HS-5 (cell line): ENCODE data around the gene SMTNL2.
"Not testable (repeated sequence)": the region's sequence is repeated elsewhere in the genome, so short reads cannot be mapped to it uniquely, and the experiment has no call there.

ENCODE experiments used
- DNase-seq: peaks from one replicate; pipeline ENCODE4 v3.0.0-alpha.2; 2012; ENCODE audit warnings: low read depth

The SMTNL2 gene

DNA sequence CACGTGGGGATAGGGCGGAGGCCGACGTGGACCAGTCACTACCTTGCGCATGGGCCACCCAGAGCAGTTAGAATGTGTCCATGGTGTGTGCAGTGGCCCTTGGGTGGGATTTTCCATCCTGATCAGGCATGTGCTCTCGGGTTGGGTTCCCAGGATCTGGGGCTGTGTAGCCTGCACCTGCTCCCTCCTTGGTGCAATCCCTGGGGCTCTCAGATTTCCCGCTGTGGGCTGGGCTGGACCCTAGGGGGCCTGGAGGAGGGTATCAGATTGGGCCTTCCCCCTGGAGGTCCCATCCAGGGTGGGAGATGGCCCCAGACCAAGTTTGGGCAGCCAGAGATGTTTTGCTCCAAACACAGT is 1.3 kb downstream of the SMTNL2 start:
- no peak for DNase-seq

DNA sequence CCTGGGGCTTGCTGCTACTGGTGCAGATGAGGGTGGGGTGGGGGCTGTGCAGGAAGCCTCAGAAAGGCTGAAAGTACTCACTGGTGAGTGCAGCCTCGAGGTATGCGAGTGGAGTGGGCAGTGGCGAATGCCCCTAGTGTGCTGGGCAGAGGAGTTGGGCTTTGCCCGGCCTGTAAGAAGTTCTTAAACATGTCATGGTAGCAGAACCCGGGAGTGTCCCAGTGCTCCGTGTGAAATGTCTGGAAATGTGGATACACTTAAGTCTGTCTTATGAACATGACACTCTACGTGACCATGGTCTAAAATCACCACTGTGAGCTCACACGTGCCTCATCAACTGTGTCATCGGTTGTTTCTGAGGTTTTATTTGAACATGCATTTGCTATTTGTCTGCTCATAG is 1.7 kb downstream of the SMTNL2 start:
- no peak for DNase-seq

DNA sequence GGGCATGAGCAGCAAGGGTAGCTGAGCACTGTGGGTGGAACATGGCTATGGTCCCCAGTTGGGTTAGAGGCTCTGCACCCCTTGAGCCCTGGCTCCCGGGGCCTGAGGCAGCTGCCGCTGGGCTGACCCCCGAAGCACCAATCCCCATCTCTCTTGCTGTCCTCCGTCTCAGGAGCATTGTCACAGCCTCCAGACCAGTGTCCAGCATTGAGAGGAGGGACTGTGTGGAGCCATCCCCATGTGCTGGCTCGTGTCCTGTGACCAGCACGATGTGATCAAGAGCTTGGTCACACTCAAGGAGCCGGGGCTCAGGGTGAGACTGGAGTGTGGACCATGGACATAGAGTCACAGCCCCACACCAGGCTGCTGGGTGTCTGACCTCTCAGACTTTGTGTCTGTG is 2.9 kb downstream of the SMTNL2 start:
- DNase-seq = no peak

DNA sequence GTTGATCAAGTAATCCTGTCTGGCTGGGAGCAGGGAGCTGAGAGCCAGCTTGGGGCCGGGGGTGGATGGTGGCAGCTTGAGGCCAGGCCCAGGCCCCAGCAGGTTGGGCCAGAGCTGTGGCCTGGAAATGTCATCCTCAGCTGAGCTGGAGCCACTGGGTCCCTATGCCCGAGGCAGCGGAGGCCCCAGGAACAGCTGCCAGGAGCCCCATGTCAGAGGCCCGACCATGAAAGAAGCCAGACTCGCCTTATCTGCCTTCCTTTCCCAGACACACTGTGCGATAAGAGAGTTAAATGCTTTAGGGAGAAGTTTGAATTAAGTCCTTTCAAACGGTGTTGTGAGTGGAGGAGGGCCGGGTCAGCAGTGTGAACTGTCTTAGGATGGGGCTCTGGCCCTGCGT is 3.5 kb downstream of the SMTNL2 start:
- no peak for DNase-seq

DNA sequence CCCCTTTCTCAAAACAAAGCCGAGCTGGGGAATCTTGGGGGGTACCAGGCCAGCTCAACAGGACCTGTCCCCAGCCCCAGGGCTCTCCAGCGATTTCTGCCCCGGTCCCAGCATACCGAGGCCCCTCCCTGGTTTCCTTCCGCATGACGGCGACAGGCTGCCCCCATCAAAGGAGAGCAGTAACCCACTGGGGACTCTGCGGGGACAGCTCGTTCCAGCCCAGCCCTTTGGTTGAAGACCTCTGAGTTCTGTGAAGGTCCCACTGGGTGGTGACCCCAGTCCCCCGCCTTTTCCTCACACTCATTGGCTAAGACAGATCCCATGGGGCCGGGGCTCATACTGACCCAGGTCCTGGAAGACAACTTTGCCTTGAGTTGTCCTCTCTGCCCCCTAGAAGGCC is 4.1 kb downstream of the SMTNL2 start:
- no peak for DNase-seq

DNA sequence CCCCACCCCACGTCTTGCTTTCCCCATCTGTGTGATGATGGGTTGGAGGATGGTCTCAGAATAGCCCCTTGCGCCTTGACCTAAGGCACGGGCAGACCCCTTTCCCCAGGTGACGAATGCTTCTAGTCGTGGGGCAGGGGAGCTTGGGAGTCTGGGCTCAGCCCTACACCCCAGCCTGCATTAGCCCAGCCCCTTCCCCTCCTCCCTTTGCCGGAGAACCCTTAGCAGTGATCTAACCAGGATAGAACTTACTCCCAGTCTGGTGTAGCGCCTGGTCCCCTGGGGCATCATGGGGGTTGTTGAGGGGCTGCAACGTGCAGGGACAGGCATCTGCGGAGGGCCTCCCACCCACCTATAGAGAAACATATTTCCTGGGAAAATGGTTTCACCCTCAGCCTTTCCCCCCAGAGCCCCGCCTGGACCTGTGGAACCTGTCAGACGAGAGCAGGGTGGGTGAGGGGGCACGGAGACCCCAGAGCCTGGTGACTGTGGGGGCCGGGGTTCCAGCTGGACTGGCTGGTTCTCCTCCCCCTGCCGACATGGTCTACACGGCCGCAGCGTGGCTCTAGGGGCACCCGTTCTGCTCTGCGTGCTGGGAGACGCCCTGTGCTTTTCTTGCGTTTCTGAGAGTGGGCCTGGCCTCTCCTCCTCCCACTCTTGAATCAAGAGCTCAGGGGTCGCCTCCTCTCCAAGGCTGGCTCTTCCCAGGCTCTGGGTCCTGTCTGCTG is 4.7 kb downstream of the SMTNL2 start:
- no peak for DNase-seq

DNA sequence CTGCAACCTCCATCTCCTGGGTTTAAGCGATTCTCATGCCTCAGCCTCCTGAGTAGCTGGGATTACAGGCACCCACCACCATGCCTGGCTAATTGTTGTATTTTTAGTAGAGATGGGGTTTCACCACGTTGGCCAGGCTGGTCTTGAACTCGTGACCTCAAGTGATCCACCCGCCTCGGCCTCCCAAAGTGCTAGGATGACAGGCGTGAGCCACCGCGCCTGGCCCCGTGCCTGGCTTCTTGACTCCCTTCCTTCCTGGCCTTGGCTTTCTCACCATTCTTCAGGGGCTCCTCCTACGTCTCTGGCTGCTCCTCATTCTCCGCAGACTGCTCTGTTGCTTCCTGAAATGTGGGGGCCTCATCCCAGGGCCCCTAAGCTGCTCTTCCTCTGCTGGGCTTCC is 5.7 kb downstream of the SMTNL2 start:
- not testable (repeated sequence) for DNase-seq

DNA sequence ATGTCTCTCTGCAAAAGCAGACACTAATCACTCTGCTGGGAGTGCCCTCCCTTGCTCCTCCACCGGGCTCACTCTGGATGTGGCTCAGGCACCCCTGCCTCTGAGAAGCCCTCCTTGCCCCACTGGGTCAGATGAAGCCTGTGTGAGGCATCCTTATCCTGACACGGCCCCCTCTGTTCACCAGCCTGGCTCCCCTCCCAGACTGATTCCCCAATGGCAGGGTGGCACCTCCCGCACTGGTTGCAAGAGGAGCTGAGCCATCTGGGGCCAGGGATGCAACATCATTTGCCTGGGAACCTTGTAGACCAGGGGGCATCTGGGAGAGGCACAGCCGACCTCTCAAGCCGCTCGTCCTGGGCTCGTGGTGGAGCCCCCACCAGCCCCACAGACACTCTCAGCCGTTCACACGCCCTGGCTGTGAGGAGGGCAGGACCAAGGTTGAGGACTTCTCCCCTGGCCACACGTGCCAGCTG is 6.7 kb downstream of the SMTNL2 start:
- DNase-seq = no peak

DNA sequence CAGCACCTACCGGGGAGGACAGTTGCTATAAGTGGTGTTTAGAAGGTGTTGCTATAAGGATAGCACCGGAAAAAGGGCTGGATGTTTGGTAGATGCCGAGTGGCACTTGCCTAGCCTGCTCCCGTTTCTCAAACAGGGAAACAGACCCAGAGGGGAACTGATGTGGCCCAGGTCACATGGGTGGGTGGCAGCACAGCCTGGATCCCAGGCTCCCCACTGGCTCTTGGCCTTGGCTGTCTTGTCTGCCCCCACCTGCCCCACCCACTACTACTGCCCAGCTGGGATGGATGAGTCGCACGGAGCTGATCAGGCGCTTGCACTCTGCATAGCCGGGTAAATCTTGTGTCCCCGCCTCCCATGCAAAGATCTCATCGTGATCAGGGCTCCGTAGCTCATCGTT is 7.2 kb downstream of the SMTNL2 start:
- DNase-seq = no peak

DNA sequence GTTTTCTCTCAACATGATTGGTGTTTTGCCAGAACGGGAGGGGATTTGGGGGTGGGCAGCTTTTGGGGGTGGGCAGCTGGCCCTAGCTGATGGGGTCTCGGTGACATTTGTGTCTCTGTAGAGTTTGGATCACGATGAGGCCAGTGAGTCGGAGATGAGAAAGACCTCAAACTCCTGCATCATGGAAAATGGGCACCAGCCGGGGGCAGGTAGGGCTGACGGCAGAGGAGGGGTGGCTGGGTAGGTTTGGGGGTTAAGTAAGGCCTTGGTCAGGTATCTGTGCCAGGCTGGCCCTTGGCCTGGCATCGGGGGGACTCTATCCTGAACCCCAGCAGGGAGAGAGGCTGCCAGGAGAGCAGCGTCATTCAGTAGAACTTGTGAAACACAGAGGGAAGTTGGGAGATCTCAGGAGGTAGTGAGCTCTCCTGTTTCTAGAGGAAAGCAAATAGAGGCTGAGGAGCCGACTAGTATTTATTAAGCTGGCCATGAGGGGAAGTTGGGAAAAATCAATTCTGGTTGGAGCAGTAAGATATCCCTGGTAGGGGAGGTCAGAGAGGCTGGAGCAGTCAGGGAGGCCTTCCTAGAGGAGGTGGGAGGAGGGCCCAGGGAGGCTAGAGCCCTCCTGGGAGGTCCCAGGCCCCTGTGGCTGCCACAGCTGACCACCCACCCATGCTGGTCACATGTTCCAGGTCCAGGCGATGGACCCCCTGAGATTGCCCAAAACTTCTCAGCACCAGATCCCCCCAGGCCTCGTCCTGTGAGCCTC is 8.1 kb downstream of the SMTNL2 start:
- no peak for DNase-seq

DNA sequence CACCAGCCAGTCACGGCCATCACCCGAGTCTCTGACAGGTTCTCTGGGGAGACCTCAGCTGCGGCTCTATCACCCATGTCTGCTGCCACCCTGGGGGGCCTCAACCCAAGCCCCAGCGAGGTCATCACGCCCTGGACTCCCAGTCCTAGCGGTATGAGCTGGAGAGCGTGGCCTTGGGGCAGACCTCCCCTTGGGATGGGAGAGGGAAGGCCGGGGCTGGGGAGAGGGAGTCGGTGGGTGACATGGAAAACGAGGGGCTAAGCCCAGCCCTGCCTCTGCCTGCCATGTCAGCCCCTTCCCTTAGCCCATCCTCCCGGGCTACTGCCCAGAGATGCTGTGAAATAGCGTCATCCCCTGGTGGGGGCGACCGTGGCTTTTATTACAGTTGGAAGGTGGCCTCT is 8.7 kb downstream of the SMTNL2 start:
- DNase-seq = no peak

DNA sequence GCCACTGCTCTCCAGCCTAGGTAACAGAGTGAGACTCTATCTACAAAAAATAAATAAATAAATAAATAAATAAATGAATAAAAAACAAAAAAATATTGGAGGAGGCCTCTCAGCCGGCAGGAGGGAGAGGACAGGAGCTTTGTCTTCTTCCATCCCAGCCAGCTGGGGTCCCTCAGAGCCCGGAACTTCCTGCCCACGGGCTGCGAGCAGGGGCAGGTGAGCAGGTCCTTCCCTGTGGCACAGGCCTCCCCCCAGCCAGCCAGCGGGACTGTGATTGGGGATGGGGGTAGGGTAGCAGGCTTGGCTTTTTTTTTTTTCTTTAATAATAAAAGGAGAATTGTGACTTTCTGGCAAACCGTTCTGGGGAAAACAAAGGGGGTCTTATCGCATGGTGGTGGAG is 10.1 kb downstream of the SMTNL2 start:
- DNase-seq = no peak

DNA sequence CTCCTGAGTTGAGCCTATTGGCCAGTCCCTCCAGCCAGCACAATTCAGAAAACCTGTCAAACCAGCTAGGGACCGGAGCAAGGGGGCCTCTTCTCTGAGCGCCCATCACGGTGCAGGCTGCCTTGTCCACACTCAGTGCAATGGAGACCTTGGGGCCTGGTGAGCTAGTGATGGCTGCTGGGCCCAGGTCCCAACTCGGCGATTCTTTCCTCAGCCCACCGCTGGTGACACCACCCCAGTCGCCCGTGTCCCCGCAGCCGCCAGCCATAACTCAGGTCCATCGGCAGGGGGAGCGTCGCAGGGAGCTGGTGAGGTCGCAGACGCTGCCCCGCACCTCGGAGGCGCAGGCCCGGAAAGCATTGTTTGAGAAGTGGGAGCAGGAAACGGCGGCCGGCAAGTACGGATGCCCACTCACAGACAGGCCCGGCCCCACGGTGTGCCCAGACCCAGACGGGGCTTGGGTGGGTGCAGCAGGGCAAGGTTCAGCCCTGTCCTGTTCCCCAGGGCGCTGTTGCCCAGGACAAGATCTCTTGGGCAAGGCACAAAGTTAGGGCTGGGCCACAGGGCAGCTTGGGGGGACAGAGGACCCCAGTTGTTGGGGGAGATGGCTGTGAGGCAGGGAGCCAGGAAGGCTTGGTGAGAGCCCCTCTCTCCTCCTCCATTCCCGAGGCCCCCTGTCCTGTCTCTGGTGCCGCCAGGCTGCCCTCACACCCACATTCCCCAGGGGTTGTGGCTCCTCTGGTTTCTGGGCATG is 10.8 kb downstream of the SMTNL2 start:
- no peak for DNase-seq

DNA sequence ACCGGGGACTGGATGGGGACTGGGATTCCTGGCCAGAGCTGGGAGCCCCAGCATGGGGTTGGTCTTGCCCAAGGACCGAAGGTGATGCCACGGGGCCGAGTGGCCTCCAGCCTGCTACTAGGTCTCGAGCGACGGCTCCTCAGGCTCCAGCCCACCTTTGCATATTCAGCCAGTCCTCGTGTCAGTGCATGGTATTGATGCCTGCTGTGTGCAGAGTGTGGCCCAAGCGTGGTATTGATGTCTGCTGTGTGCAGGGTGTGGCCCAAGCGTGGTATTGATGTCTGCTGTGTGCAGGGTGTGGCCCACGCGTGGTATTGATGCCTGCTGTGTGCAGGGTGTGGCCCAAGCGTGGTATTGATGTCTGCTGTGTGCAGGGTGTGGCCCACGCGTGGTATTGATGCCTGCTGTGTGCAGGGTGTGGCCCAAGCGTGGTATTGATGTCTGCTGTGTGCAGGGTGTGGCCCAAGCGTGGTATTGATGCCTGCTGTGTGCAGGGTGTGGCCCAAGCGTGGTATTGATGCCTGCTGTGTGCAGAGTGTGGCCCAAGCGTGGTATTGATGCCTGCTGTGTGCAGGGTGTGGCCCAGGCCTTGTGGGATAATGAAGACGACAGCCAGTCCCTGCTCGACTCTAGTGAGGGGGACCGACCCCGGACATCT is 11.5 kb downstream of the SMTNL2 start:
- not testable (repeated sequence) for DNase-seq

DNA sequence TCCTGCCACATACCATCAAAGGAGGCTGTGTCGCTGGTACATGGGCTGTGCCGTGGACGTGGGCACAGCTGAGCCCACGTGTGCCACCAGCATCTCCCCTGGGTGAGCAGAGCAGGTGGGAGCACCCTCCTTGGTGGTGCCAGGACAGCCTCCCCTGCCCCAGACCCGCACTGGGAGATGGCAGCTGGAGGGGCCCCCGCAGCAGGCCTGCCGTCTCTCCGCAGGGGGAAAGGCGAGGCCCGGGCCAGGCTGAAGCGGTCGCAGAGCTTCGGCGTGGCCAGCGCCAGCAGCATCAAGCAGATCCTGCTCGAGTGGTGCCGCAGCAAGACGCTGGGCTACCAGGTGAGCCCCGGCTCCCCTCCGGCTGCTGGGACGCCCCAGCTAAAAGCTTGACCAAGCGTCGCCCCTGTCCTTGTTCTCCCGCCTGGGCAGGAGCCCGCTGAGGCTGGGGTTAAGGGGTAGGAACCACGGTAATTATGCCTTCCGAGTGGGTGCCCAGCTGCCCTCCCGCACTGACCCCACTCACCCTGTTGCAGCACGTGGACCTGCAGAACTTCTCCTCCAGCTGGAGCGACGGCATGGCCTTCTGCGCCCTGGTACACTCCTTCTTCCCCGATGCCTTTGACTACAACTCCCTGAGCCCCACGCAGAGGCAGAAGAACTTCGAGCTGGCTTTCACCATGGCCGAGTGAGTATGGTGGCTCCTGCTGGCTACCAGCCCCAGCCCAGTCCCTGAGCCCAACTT is 12.5 kb downstream of the SMTNL2 start:
- no peak for DNase-seq

DNA sequence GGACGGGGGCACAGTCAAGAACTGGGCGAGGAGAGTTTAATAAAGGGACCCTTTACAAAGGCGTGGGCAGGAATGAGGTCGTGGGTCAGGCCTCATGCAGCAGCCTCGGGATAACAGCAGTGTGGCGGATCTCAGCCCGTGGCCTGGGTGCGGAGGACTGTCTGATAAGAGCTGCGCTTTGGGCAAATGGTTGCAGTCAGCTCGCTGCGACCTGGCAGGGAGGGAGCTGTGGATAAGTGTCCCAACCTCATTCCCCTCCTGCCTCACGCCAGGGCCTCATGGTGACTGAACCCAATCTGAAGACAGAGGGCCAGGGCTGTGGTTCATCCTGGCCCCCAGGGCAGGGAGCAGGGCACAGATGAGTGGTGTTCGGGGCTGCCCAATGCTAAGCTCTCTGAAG is 13.6 kb downstream of the SMTNL2 start:
- DNase-seq = no peak

DNA sequence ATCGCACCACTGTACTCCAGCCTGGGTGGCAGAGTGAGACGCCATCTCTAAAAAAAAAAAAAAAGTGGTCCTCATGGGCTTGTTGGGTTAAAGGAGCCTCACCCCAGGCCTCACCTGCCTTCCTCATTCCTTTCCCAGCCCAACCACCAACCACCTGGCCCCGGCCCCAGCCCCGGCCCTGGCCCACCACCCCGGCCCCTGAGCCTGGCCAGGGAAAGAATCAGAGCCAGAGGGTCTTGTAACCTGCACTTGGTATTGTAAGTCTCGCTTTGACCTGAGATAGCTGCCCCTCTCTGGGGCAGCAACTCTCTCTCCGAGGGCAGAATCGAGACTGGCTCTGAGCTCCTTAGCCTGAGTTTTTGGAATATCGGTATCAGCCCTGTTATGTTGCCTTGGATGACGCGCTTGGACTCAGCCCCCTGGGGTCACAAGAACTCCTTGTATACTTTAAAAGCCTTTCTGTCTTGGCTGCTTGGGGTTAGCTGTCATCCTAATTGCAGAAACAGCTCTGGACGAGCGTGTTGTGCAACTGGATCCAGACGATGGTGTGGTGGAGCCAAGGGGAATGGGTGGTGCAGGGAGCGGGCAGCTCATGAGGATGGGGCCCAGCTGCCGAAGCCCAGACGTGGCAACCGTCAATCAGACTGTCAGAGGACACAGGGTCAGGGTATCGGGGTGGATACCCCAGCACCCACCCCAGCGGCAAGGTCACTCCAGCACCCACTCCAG is 14.6 kb downstream of the SMTNL2 start:
- no peak for DNase-seq

DNA sequence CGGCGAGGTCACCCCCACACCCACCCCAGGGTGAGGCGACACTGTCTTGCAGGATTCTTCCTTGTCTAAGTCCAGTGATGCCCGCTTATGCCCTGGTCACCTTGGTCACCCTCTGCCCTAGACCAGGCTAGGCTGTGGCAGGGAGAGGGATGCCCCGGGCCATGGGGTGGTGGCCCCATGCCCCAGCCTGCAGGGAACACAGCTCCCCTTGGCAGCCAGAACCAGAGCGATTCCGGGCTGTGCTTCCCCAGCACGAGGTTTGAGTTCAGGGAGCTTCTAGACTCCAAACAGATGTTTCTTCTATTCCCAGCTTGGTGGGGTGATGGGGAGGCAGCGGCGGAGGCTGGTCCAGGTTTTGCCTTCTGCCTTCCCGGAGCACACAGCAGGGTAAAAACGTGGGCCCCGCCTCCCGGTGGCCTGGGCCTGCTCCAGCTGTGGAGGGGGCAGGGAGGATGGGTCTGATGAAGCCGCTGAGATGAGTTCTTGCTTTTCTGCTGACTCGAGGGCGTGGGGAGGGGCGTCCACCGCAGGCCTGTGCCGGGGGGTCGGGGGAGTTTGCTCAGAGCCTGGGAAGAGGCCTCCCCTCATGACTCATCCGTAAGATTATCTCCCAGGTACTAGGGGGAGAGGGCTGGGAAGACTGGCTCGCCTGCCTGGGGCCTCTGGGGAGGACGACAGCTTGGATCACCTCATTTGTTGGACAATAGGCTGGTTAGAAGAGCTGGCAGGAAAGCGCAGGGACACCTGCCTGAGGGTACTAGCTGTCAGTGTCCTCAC is 15.4 kb downstream of the SMTNL2 start:
- DNase-seq = no peak

DNA sequence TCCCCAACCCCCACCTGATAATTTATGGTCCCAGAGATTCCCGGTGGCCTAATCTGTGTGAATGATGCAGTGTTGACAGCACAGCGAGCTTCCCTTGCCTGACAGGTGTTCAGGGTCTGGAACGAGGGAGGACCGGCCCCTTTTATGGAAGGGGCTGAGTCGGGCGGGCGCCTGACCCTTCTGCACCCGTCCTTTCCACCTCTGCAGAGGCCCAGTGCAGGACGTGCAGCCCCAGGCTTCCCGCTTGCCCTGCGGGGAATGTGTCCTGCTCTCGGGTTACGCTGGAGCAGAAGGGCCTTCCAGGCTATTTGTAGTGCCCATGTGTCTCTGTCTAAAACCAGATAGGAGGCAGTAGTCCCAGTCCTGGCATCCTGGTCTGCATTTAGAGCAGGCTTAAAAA is 16.2 kb downstream of the SMTNL2 start:
- DNase-seq = no peak

DNA sequence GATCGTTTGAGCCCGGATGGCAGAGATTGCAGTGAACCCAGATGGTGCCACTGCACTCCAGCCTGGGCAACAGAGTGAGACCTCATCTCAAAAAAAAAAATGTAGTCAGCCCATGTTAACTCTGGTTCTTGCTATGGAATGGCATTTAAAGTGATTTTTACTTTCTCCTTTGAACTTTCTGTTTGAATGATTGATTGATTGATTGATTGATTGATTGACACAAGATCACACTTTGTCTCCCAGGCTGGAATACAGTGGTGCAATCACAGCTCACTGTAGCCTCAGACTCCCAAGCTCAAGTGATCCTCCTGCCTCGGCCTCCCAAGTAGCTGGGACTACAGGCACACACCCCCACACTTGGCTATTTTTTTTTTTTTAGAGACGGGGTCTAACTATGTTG is 17.0 kb downstream of the SMTNL2 start:
- no peak for DNase-seq
